Activated CD8-positive, alpha-beta memory T cell treated with anti-CD3 and anti-CD28 coated beads for 48 hours (primary cell): Measurements from ENCODE around the gene NUP188.
A peak's percentile ranks its signal among the peaks of the same experiment; 100 is the strongest.
"Not testable (repeated sequence)": the region's sequence is repeated elsewhere in the genome, so short reads cannot be mapped to it uniquely, and the experiment has no call there.

Experiments
- DNase-seq, 3 experiments: peaks; one replicate each; pipeline ENCODE4 v3.0.0-alpha.2; 2020; ENCODE audit warnings: low read depth in 2 of 3, low spot score in 2 of 3

Gene NUP188

GRCh38 chr9:128940946-128941755 lies 6.3 kb upstream of the NUP188 start:
- no peak for DNase-seq

- DNase-seq: no peak
These were observed 3.5 kb upstream of the NUP188 start for GRCh38 chr9:128943832-128944620.

- not testable (repeated sequence) for DNase-seq
These were observed 2.5 kb upstream of the NUP188 start for GRCh38 chr9:128944966-128945365.

GRCh38 chr9:128945798-128946501 lies 1.5 kb upstream of the NUP188 start:
- no peak for DNase-seq

GRCh38 chr9:128946571-128947276 lies 775 bp upstream of the NUP188 start:
- DNase-seq: peak in 1 of 3 experiments; percentile 4

GRCh38 chr9:128947277-128947526 lies 297 bp upstream of the NUP188 start:
- DNase-seq: no peak

GRCh38 chr9:128961403-128961802 lies 13.9 kb downstream of the NUP188 start:
- DNase-seq: not testable (repeated sequence)

- no peak for DNase-seq
These were observed 22.0 kb downstream of the NUP188 start for GRCh38 chr9:128969491-128969890.

GRCh38 chr9:128972956-128973355 lies 25.5 kb downstream of the NUP188 start:
- DNase-seq: no peak

GRCh38 chr9:128979111-128979510 lies 31.6 kb downstream of the NUP188 start:
- no peak for DNase-seq

GRCh38 chr9:128983536-128983935 lies 36.0 kb downstream of the NUP188 start:
- DNase-seq: no peak

GRCh38 chr9:128986671-128987070 lies 39.2 kb downstream of the NUP188 start:
- DNase-seq: no peak

- DNase-seq: no peak
These were observed 40.3 kb downstream of the NUP188 start for GRCh38 chr9:128987805-128988204.

GRCh38 chr9:128992995-128993394 lies 45.5 kb downstream of the NUP188 start:
- DNase-seq: no peak

GRCh38 chr9:128995791-128996190 lies 48.3 kb downstream of the NUP188 start:
- no peak for DNase-seq

- no peak for DNase-seq
These were observed 51.0 kb downstream of the NUP188 start for GRCh38 chr9:128998462-128998861.

- no peak for DNase-seq
These were observed 52.2 kb downstream of the NUP188 start for GRCh38 chr9:128999581-129000206.

- no peak for DNase-seq
These were observed 54.2 kb downstream of the NUP188 start for GRCh38 chr9:129001504-129002325.

- DNase-seq: no peak
These were observed 55.5 kb downstream of the NUP188 start for GRCh38 chr9:129002992-129003391.

GRCh38 chr9:129004173-129004572 lies 56.7 kb downstream of the NUP188 start:
- not testable (repeated sequence) for DNase-seq
